HepG2 (cell line): ENCODE measurements around the gene ACP7. TPM values are rescaled to one million over a fixed set of nuclear protein-coding genes. Genes with fewer than 3 reads are reported as not detected.

Source experiments
- AKAP8 ChIP-seq: sonication (generic); formaldehyde crosslinking; IDR thresholded peaks from 2 replicates; pipeline ENCODE4 v1.5.1; 2020; ENCODE audit warnings: mild to moderate bottlenecking, missing genetic modification reagents
- HOXA3 ChIP-seq: sonication (generic); formaldehyde crosslinking; IDR thresholded peaks from 2 replicates; pipeline ENCODE4 v1.5.0; 2020; ENCODE audit warnings: missing genetic modification reagents
- KDM5B ChIP-seq: sonication (generic); formaldehyde crosslinking; IDR thresholded peaks from 2 replicates; pipeline ENCODE4 v1.4.0; 2020; ENCODE audit warnings: missing genetic modification reagents, mild to moderate bottlenecking, borderline replicate concordance
- MTA1 ChIP-seq: sonication (generic); formaldehyde crosslinking; IDR thresholded peaks from 2 replicates; pipeline ENCODE4 v1.4.0; 2020; ENCODE audit warnings: missing genetic modification reagents, mild to moderate bottlenecking, borderline replicate concordance
- MXI1 ChIP-seq: IDR thresholded peaks from 3 replicates; pipeline ENCODE4 v1.6.1; 2012; ENCODE audit warnings: low read depth, low read length, inconsistent platforms, borderline replicate concordance
- NFKBIZ ChIP-seq: IDR thresholded peaks from 2 replicates; pipeline ENCODE4 v1.6.1; 2018; ENCODE audit warnings: missing genetic modification reagents, missing compliant biosample characterization
- PHF8 ChIP-seq: sonication (generic); formaldehyde crosslinking; IDR thresholded peaks from 2 replicates; pipeline ENCODE4 v1.5.0; 2020; ENCODE audit warnings: missing genetic modification reagents
- RBFOX2 ChIP-seq: fragments of 200-400 bp; formaldehyde crosslinking; IDR thresholded peaks from 2 replicates; pipeline ENCODE4 v1.6.1; 2017; ENCODE audit warnings: low read depth, mild to moderate bottlenecking, low read length
- RNF219 ChIP-seq: sonication (generic); formaldehyde crosslinking; IDR thresholded peaks from 2 replicates; pipeline ENCODE4 v1.5.0; 2020; ENCODE audit warnings: mild to moderate bottlenecking, missing genetic modification reagents
- SMYD3 ChIP-seq: sonication (generic); formaldehyde crosslinking; IDR thresholded peaks from 2 replicates; pipeline ENCODE4 v1.8.1; 2023; ENCODE audit warnings: mild to moderate bottlenecking, missing genetic modification reagents
- SP1 ChIP-seq, 2 experiments: fragments of 450-650 bp in 1 of 2; sonication (generic) in 1 of 2; formaldehyde crosslinking in 1 of 2; IDR thresholded peaks; 2 replicates each; pipeline versions ENCODE4 v1.4.0 to v1.6.1; 2016 to 2020; ENCODE audit warnings: missing genetic modification reagents in 1 of 2
- SP5 ChIP-seq: IDR thresholded peaks from 2 replicates; pipeline ENCODE4 v1.6.1; 2016; ENCODE audit warnings: low read depth, borderline replicate concordance
- ZBTB4 ChIP-seq: sonication (generic); formaldehyde crosslinking; IDR thresholded peaks from 2 replicates; pipeline ENCODE4 v1.4.0; 2020; ENCODE audit warnings: missing genetic modification reagents, mild to moderate bottlenecking, borderline replicate concordance
- ZNF354B ChIP-seq: sonication (generic); formaldehyde crosslinking; IDR thresholded peaks from 2 replicates; pipeline ENCODE4 v1.8.0; 2022; ENCODE audit warnings: mild to moderate bottlenecking, missing genetic modification reagents
- ZNF564 ChIP-seq: sonication (generic); formaldehyde crosslinking; IDR thresholded peaks from 2 replicates; pipeline ENCODE4 v1.8.1; 2023; ENCODE audit warnings: mild to moderate bottlenecking, missing genetic modification reagents
- ZNF598 ChIP-seq: sonication (generic); formaldehyde crosslinking; IDR thresholded peaks from 2 replicates; pipeline ENCODE4 v1.5.1; 2020; ENCODE audit warnings: mild to moderate bottlenecking, missing genetic modification reagents, borderline replicate concordance
- polyA plus RNA-seq, 8 experiments: library from polyadenylated mRNA; depleted of rRNA in 3 of 8; stranded (reverse) in 7 of 8; unstranded in 1 of 8; fragments of >200 nt; fragmentation: Illumina TruSeq in 4 of 8; extraction: Trizol in 4 of 8; gene quantifications; 2 replicates each; pipeline versions ENCODE4 v1.2.1 to v1.2.3, GENCODE V29; 2011 to 2016; ENCODE audit warnings: low read depth in 4 of 8, missing spikeins in 1 of 8, mixed read lengths in 1 of 8; ENCODE audit not compliant: insufficient read depth in 1 of 8
- total RNA-seq, 5 experiments: library from RNA; depleted of rRNA; stranded (reverse); fragments of >200 nt; fragmentation: Illumina TruSeq; extraction: Trizol; gene quantifications; 2 replicates each; pipeline ENCODE4 v1.2.3, GENCODE V29; 2016; ENCODE audit warnings: low read depth in 1 of 5
- TF ChIP-seq, protein P1 (sequence below): sonication (generic); formaldehyde crosslinking; IDR thresholded peaks from 2 replicates; pipeline ENCODE4 v1.8.0; 2022; ENCODE audit warnings: mild to moderate bottlenecking, missing genetic modification reagents, moderate library complexity
- TF ChIP-seq, protein P2 (sequence below): sonication (generic); formaldehyde crosslinking; IDR thresholded peaks from 2 replicates; pipeline ENCODE4 v1.9.0; 2022; ENCODE audit warnings: low read depth, missing genetic modification reagents

ACP7 gene
- total and polyA plus RNA-seq, 2 of the 13 experiments (the other 11 are each of a cell fraction or from before 2014, with no cell fraction given): not detected

DNA sequence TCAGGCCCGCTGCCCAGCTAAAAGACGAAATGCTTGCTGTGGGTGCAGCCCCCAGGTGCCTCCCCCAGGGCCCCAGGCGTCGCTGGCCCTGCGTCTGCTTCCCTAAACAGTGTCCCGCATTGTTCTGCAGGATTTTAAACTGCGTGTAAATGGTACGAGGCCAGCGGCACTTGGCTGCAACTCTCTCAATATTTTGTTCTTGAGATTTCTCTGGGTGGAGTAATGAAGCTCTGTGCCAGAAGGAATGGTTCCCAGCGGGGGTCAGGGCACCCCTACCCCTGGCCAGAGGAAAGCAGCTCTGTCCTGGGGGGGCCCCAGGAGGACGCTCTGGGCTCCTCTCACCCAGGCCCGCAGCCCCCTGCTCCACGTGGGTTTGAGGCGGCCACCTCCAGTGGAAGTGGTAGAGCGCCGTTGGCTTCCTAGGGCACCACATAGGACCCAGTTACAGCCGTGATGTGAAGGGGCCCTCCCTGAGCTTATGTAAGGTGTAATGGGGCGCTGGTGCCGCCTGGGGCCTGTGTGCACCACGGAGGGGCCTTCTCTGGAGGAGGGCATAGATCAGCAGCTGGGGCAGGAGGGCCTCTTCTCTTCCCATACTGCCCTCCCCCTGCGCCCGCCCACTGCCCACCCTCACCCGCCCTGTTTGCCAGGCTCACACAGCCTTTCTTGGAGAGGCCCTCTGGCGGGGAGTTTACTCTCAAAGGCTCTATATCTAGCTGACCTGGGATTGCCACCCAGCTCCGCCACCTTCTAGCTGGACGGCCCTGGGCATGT, 61.2 kb downstream of the ACP7 start (continued):
- no peak for TF ChIP-seq RNF219
- TF ChIP-seq SP1 (IDR thresholded peaks at IDR 0.05): no peak
- TF ChIP-seq SP1 (CRISPR knock-in tag; IDR thresholded peaks at IDR 0.05): peak; percentile 47; the same call in 1 of the 2 replicates
- no peak for TF ChIP-seq NFKBIZ (CRISPR knock-in tag)
- TF ChIP-seq, protein P1, sequence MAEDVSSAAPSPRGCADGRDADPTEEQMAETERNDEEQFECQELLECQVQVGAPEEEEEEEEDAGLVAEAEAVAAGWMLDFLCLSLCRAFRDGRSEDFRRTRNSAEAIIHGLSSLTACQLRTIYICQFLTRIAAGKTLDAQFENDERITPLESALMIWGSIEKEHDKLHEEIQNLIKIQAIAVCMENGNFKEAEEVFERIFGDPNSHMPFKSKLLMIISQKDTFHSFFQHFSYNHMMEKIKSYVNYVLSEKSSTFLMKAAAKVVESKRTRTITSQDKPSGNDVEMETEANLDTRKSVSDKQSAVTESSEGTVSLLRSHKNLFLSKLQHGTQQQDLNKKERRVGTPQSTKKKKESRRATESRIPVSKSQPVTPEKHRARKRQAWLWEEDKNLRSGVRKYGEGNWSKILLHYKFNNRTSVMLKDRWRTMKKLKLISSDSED (CRISPR knock-in tag): no peak
- TF ChIP-seq SMYD3 (CRISPR knock-in tag): 0 out of 2 replicates have a peak, but pooled peaks have one; percentile 47
- TF ChIP-seq ZNF354B (CRISPR knock-in tag): 0 out of 2 replicates have a peak, but pooled peaks have one; percentile 17
- 0 out of 2 replicates have a peak, but pooled peaks have one; percentile 18 for TF ChIP-seq AKAP8 (CRISPR knock-in tag)
- TF ChIP-seq MTA1 (CRISPR knock-in tag): peak; percentile 72; the same call in 1 of the 2 replicates
- peak; percentile 50; the same call in 1 of the 2 replicates for TF ChIP-seq PHF8 (CRISPR knock-in tag)
- TF ChIP-seq, protein P2, sequence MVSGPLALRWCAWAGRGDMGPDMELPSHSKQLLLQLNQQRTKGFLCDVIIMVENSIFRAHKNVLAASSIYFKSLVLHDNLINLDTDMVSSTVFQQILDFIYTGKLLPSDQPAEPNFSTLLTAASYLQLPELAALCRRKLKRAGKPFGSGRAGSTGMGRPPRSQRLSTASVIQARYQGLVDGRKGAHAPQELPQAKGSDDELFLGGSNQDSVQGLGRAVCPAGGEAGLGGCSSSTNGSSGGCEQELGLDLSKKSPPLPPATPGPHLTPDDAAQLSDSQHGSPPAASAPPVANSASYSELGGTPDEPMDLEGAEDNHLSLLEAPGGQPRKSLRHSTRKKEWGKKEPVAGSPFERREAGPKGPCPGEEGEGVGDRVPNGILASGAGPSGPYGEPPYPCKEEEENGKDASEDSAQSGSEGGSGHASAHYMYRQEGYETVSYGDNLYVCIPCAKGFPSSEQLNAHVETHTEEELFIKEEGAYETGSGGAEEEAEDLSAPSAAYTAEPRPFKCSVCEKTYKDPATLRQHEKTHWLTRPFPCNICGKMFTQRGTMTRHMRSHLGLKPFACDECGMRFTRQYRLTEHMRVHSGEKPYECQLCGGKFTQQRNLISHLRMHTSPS: peak; percentile 96
- TF ChIP-seq RBFOX2: peak; percentile 53; the same call in 1 of the 2 replicates
- TF ChIP-seq ZBTB4 (CRISPR knock-in tag): no peak
- TF ChIP-seq SP5 (CRISPR knock-in tag): peak; percentile 87
- TF ChIP-seq KDM5B (CRISPR knock-in tag): peak; percentile 81; the same call in 1 of the 2 replicates
- peak; percentile 58 for TF ChIP-seq HOXA3
- TF ChIP-seq ZNF598 (CRISPR knock-in tag): 0 out of 2 replicates have a peak, but pooled peaks have one; percentile 46
- peak; percentile 25; the same call in 1 of the 3 replicates for TF ChIP-seq MXI1
- no peak for TF ChIP-seq ZNF564 (CRISPR knock-in tag)
